Heart right ventricle (tissue), 16 donors: ENCODE results near the gene HTATIP2. TPM values are rescaled to one million over a fixed set of nuclear protein-coding genes. Genes with fewer than 3 reads are reported as not detected.

Experiments
- ATAC-seq, 8 donors: fragments of 200-7000 bp; cut with Tn5 transposase; one replicate each; pipeline ENCODE4 v1.9.1; 2020; ENCODE audit warnings: mild to moderate bottlenecking in 8 of 8, moderate library complexity in 8 of 8, moderate number of reproducible peaks in 1 of 8
- DNase-seq, 2 donors: peaks; one replicate each; pipeline ENCODE4 v3.0.0-alpha.2; 2020
- H3K27ac ChIP-seq, 10 donors: fragments of 200-600 bp; sonication (generic) in 2 of 10; one replicate each; pipeline versions ENCODE4 v1.5.0 to v1.8.0; 2020 to 2022; ENCODE audit warnings: mild to moderate bottlenecking in 3 of 10
- H3K27me3 ChIP-seq, 7 donors: fragments of 200-600 bp; one replicate each; pipeline ENCODE4 v1.8.0; 2021 to 2022; ENCODE audit warnings: mild to moderate bottlenecking in 2 of 7
- H3K36me3 ChIP-seq, 9 donors: fragments of 200-600 bp; sonication (generic) in 1 of 9; one replicate each; pipeline versions ENCODE4 v1.5.0 to v1.8.0; 2020 to 2022; ENCODE audit warnings: mild to moderate bottlenecking in 2 of 9
- H3K4me1 ChIP-seq, 9 donors: fragments of 200-600 bp; sonication (generic) in 1 of 9; one replicate each; pipeline versions ENCODE4 v1.5.0 to v1.8.0; 2020 to 2022; ENCODE audit warnings: mild to moderate bottlenecking in 4 of 9
- H3K4me3 ChIP-seq, 10 donors: fragments of 200-600 bp; sonication (generic) in 2 of 10; one replicate each; pipeline versions ENCODE4 v1.5.0 to v1.8.0; 2020 to 2022; ENCODE audit warnings: mild to moderate bottlenecking in 7 of 10, moderate library complexity in 2 of 10
- H3K9me3 ChIP-seq, 11 donors: fragments of 200-600 bp in 10 of 11; sonication (generic) in 2 of 11; one replicate each; pipeline versions ENCODE4 v1.5.0 to v1.8.0; 2013 to 2022; ENCODE audit warnings: mild to moderate bottlenecking in 2 of 11, control low read depth in 1 of 11, moderate library complexity in 1 of 11
- WGBS, 2 donors: extraction: QIAGEN DNeasy Blood & Tissue Kit; methylation state at CpG; one replicate each; pipeline ENCODE4 v1.1.7; 2013; ENCODE audit warnings: inconsistent platforms in 1 of 2; 5-methylcytosine and 5-hydroxymethylcytosine counted together
- intact Hi-C, 10 donors: fragments of 100-400 bp; cut with DNase I; formaldehyde crosslinking; loops; one replicate each; pipeline versions ENCODE4 v1.11.1 to v1.14.2; 2022
- polyA plus RNA-seq, 2 donors: library from polyadenylated mRNA; stranded (reverse); fragments of 200-250 nt; gene quantifications; one replicate each; pipeline ENCODE4 v1.2.3, GENCODE V29; 2013
- total RNA-seq, 10 donors: library from RNA; stranded (reverse); fragmentation: NEBNext Ultra II Directional in 3 of 10; extraction: Animal tissue kit (Norgen Biotek cat#: 25700) in 3 of 10; gene quantifications; one replicate each; pipeline versions ENCODE4 v1.2.1 to v1.2.4, GENCODE V29; 2021 to 2023
- TF ChIP-seq, protein P1 (sequence below), 9 donors: fragments of 200-600 bp; sonication (generic) in 2 of 9; IDR thresholded peaks; one replicate each; pipeline versions ENCODE4 v1.5.0 to v1.8.0; 2021 to 2022; ENCODE audit warnings: antibody characterized with exemption in 9 of 9, mild to moderate bottlenecking in 5 of 9, moderate library complexity in 1 of 9
- donor health status: Arrhythmogenic right ventricular cardiomyopathy.
- donor health status: ischemic (EF 13 %, LVEDD 7.1; RV severe dilation, severe dysfunction).
- donor health status: healthy with polysubstance abuse.
- donor health status: DM: no; HTN: yes; CAD: no.
- donor health status: DM: no; HTN: no; CAD: no.
- donor health status: ischemic (EF 25% LVEDD 6.9; RV normal size, moderate dysfunction).
- donor health status: ischemic (EF 25% LVEDD 5.7; RV mildly dilated, moderate dysfunction).
- donor health status: healthy.
- donor health status: DM: yes; HTN: yes; CAD: no.
- donor health status: Ischemic cardiomyopathy.
- donor health status: ischemic (EF 35%, LVEDD 5.7; RV mildly dilated, moderate dysfunction).
- donor health status: nonischemic (EF 11% LVEDD 7.7; RV severe dilation, severe dysfunction).
- donor health status: DM: yes; HTN: yes; CAD: no.
- donor health status: PGD.
- donor health status: ischemic (EF 29% LVEDD 5.4; RV normal size, mild dysfunction).
- donor health status: nonischemic (EF 23%, LVEDD 6.1; RV moderate dilation, normal function).

Gene HTATIP2
- total and polyA plus RNA-seq, 12 donors = 6.1 to 28.8 (median 14.1) TPM

- H3K4me1 ChIP-seq = no peaks in the 10 kb centered on the region
- intact Hi-C loops = loop anchor here in 4 of 10 donors (5.0 to 10.0 kb wide), 3 partner anchors 208 to 215 kb away; no protein-coding TSS in a partner anchor
- TF ChIP-seq, protein P1, sequence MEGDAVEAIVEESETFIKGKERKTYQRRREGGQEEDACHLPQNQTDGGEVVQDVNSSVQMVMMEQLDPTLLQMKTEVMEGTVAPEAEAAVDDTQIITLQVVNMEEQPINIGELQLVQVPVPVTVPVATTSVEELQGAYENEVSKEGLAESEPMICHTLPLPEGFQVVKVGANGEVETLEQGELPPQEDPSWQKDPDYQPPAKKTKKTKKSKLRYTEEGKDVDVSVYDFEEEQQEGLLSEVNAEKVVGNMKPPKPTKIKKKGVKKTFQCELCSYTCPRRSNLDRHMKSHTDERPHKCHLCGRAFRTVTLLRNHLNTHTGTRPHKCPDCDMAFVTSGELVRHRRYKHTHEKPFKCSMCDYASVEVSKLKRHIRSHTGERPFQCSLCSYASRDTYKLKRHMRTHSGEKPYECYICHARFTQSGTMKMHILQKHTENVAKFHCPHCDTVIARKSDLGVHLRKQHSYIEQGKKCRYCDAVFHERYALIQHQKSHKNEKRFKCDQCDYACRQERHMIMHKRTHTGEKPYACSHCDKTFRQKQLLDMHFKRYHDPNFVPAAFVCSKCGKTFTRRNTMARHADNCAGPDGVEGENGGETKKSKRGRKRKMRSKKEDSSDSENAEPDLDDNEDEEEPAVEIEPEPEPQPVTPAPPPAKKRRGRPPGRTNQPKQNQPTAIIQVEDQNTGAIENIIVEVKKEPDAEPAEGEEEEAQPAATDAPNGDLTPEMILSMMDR (IDR thresholded peaks at IDR 0.05) = no peak
- H3K27me3 ChIP-seq = no peaks in the 10 kb centered on the region
- 78 to 83% methylated on average over 2 of the region's 2 CpGs for WGBS, 2 donors
- DNase-seq (no peak), ATAC-seq (no peak)
- peaks cover 0 to 97% (median 11%) of the 10 kb centered on the region in 9 donors for H3K36me3 ChIP-seq
- no peak overlapping the region for H3K27ac ChIP-seq
- no peak overlapping the region for H3K4me3 ChIP-seq
- H3K9me3 ChIP-seq = no peaks in the 10 kb centered on the region
Measured at GRCh38 chr11:20399498-20399897, 36.0 kb downstream of the HTATIP2 start.

GRCh38 chr11:20403059-20403458 is 39.5 kb downstream of the HTATIP2 start:
- Histone ChIP-seq H3K4me3 (no peak overlapping the region), H3K4me1 (no peaks in the 10 kb centered on the region), H3K27ac (no peak overlapping the region), H3K27me3 (no peaks in the 10 kb centered on the region), H3K9me3 (no peaks in the 10 kb centered on the region), H3K36me3 (peaks cover 0 to 99% (median 29%) of the 10 kb centered on the region in 9 donors)
- DNase-seq (no peak), ATAC-seq (no peak)
- 98 to 100% methylated on average over 1 of the region's 1 CpG for WGBS, 2 donors
- TF ChIP-seq, protein P1 (IDR thresholded peaks at IDR 0.05) = no peak
- intact Hi-C loops = loop anchor here in 1 of 10 donors (10.0 kb wide), 1 partner anchor 202 kb away; no protein-coding TSS in a partner anchor

DNA sequence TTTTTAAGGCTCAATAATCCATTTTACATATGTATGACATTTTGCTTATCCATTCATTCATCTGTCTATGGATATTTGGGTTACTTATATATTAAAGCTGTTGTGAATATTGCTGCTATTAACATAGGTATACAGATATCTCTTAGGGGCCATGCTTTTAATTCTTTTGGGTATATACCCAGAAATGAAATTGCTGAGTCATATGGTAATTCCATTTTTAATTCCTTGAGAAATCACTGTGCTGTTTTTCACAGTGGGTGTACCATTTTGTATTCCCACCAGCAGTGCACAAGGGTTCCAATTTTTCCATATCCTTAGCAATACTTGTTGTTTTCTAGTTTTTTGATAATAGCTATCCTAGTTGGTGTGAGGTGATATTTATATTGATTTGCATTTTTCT is 43.0 kb downstream of the HTATIP2 start:
- Histone ChIP-seq H3K4me1 (no peaks in the 10 kb centered on the region), H3K9me3 (no peaks in the 10 kb centered on the region), H3K4me3 (no peak overlapping the region), H3K36me3 (peaks cover 0 to 98% (median 27%) of the 10 kb centered on the region in 9 donors), H3K27ac (no peak overlapping the region), H3K27me3 (no peaks in the 10 kb centered on the region)
- ATAC-seq (no peak), DNase-seq (no peak)
- intact Hi-C loops = loop anchor here in 1 of 10 donors (10.0 kb wide), 1 partner anchor 198 kb away; no protein-coding TSS in a partner anchor
- TF ChIP-seq, protein P1 (IDR thresholded peaks at IDR 0.05) = no peak

GRCh38 chr11:20407344-20407743 is 43.8 kb downstream of the HTATIP2 start:
- no peaks in the 10 kb centered on the region for H3K4me1 ChIP-seq
- no peaks in the 10 kb centered on the region for H3K9me3 ChIP-seq
- H3K4me3 ChIP-seq = no peak overlapping the region
- 65 to 75% methylated on average over 3 of the region's 3 CpGs for WGBS, 2 donors
- intact Hi-C loops = loop anchor here in 1 of 10 donors (10.0 kb wide), 1 partner anchor 197 kb away; no protein-coding TSS in a partner anchor
- H3K27ac ChIP-seq = no peak overlapping the region
- no peaks in the 10 kb centered on the region for H3K27me3 ChIP-seq
- DNase-seq (no peak), ATAC-seq (no peak)
- H3K36me3 ChIP-seq = peaks cover 0 to 98% (median 27%) of the 10 kb centered on the region in 9 donors
- TF ChIP-seq, protein P1 (IDR thresholded peaks at IDR 0.05) = no peak
